Ovary (tissue), 9 donors: ENCODE data around the gene BRMS1. TPM values are rescaled to one million over a fixed set of nuclear protein-coding genes. Genes with fewer than 3 reads are reported as not detected.
"Not testable (repeated sequence)": the region's sequence is repeated elsewhere in the genome, so short reads cannot be mapped to it uniquely, and the experiment has no call there.

Experiments used
- DNase-seq, 5 donors: peaks; one replicate each; pipeline ENCODE4 v3.0.0-alpha.2; 2019 to 2020
- H3K27ac ChIP-seq, 2 donors: fragments of 200-600 bp; one replicate each; pipeline versions ENCODE4 v1.5.1 to v1.8.0; 2019 to 2022
- H3K27me3 ChIP-seq: fragments of 200-600 bp; one replicate; pipeline ENCODE4 v1.8.0; 2022
- H3K36me3 ChIP-seq: fragments of 200-600 bp; sonication (generic); one replicate; pipeline ENCODE4 v1.5.1; 2019
- H3K4me1 ChIP-seq: one replicate; pipeline ENCODE4 v1.8.1; 2013; ENCODE audit warnings: mild to moderate bottlenecking, moderate library complexity; ENCODE audit not compliant: insufficient read depth
- H3K4me3 ChIP-seq: fragments of 200-600 bp; sonication (generic); one replicate; pipeline ENCODE4 v1.5.1; 2017
- H3K9me3 ChIP-seq, 2 donors: fragments of 200-600 bp in 1 of 2; sonication (generic) in 1 of 2; one replicate each; pipeline versions ENCODE4 v1.5.1 to v1.8.1; 2013 to 2019; ENCODE audit warnings: mild to moderate bottlenecking in 1 of 2, moderate library complexity in 1 of 2
- EP300 ChIP-seq: sonication (generic); formaldehyde crosslinking; IDR thresholded peaks from one replicate; pipeline ENCODE4 v1.6.1; 2017; ENCODE audit warnings: antibody characterized with exemption
- POLR2A ChIP-seq: fragments of 450-650 bp; IDR thresholded peaks from one replicate; pipeline ENCODE4 v1.6.1; 2017; ENCODE audit warnings: antibody characterized with exemption, mild to moderate bottlenecking, moderate library complexity
- WGBS, 3 donors: extraction: QIAGEN DNeasy Blood & Tissue Kit in 1 of 3; methylation state at CpG; one replicate each; pipeline versions ENCODE4 v1.1.5 to v1.1.7; 2013 to 2017; 5-methylcytosine and 5-hydroxymethylcytosine counted together
- intact Hi-C, 4 donors: fragments of 100-400 bp; cut with DNase I; formaldehyde crosslinking; loops; one replicate each; pipeline versions ENCODE4 v1.11.0 to v1.15.1; 2022 to 2023
- polyA plus RNA-seq, 2 donors: library from polyadenylated mRNA; stranded (reverse); fragments of 200-250 nt in 1 of 2; fragments of 350-450 nt in 1 of 2; fragmentation: Illumina TruSeq in 1 of 2; extraction: RNeasy Lipid Tissue Mini Kit (QIAGEN cat#74804) in 1 of 2; gene quantifications; one replicate each; pipeline ENCODE4 v1.2.3, GENCODE V29; 2013 to 2014
- total RNA-seq, 7 donors: library from RNA; depleted of rRNA in 2 of 7; stranded (reverse); fragments of >200 nt in 2 of 7; fragmentation: NEBNext Ultra II Directional in 3 of 7; extraction: Animal tissue kit (Norgen Biotek cat#: 25700) in 3 of 7; gene quantifications; one replicate each; pipeline versions ENCODE4 v1.1.0 to v1.2.4, GENCODE V29; 2016 to 2023
- TF ChIP-seq, protein P1 (sequence below), 3 donors: fragments of 450-650 bp in 2 of 3; fragments of 200-600 bp in 1 of 3; IDR thresholded peaks; one replicate each; pipeline versions ENCODE4 v1.5.1 to v1.8.0; 2016 to 2022; ENCODE audit warnings: antibody characterized with exemption in 3 of 3, mild to moderate bottlenecking in 1 of 3
- donor health status: DM: no; HTN: no; CAD: no; lungs with moderate emphysema.
- donor health status: DM: no; HTN: no; CAD: no.
- donor health status: Bipolar disorder and iron deficiency.
- donor health status: DM: yes; HTN: yes; CAD: no.
- donor health status: DM: no; HTN: no; CAD: no.
- donor health status: DM: yes; HTN: yes; CAD: no.

Gene BRMS1
- total and polyA plus RNA-seq, 9 donors, result 17.5 to 32.2 (median 23.4) TPM

DNA sequence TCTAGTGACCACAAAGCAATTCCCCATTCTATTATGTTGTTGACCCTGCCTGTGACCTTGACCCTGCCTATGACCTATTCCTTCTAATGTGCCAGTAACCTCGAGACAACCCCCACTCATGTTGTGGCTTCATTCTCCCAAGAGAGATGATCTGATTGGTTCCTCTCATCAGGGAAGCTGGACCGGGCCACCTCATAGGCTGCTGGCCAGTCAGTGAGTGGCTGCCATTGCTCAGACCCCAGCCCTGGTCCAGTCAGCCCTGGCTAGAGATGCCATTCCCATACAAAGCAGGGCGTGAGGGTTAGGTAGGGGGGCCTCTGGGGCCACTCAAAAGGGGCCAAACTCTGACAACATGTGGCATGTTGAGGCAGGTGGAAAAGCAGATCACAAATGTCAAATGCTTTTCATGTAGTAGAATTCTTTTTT is 14.8 kb upstream of the BRMS1 start:
- WGBS, 3 donors, result 62 to 70% (median 69%) methylated on average over 3 of the region's 3 CpGs

DNA sequence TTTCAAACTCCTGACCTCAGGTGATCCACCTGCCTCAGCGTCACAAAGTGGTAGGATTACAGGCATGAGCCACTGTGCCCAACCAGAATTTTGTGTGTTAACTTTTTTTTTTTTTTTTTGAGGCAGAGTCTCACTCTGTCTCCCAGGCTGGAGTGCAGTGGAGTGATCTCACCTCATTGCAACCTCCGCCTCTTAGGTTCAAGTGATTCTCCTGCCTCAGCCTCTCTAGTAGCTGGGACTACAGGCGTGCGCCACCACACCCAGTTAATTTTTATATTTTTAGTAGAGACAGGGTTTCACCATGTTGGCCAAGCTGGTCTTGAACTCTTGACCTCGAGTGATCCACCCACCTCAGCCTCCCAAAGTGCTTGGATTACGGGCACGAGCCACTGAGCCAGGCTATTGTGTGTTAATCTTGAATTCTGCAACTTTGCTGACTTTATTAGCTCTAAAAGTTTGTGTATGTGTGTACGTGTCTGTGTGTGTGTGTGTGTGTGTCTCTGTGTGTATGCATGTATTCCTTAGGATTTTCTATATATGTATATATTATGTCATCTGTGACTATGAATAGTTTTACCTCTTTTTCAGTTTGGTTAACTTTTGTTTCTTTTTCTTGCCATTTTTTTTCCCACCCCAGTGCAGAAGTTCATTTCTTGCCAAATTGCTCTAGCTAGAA is 5.8 kb upstream of the BRMS1 start:
- H3K27ac ChIP-seq, H3K36me3 ChIP-seq, H3K9me3 ChIP-seq, intact Hi-C loops, H3K27me3 ChIP-seq, H3K4me3 ChIP-seq: not testable (repeated sequence)
- peak in 1 of 5 donors; percentile 18 for DNase-seq
- WGBS, 3 donors, result 85 to 89% (median 88%) methylated on average over 8 of the region's 8 CpGs
- peaks cover 11% of the 10 kb centered on the region for H3K4me1 ChIP-seq

More for the DNA sequence above, 14.8 kb upstream of the BRMS1 start:
- no peaks in the 10 kb centered on the region for H3K4me1 ChIP-seq
- H3K4me3 ChIP-seq, result no peak overlapping the region
- no peaks in the 10 kb centered on the region for H3K27me3 ChIP-seq
- no peaks in the 10 kb centered on the region for H3K36me3 ChIP-seq
- intact Hi-C loops, result no loop called here
- no peak for TF ChIP-seq POLR2A
- DNase-seq, result peak in 1 of 5 donors; percentile 17
- H3K9me3 ChIP-seq, result no peaks in the 10 kb centered on the region
- H3K27ac ChIP-seq, result no peak overlapping the region

DNA sequence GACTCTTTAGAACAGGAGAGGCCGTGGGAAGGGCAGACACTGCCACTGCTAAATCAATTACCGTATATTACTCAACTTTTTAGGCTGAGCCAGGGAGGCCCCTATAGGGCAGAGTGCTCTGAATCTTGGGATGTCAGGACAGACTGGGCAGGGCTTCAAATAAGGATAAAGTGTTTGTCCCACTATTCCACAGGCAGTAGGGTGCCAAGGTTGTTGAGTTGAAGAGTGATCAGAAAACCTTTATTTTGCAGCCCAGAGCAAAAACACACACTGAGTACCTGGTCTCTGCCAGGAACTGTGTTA is 4.1 kb upstream of the BRMS1 start:
- no peak overlapping the region for H3K4me3 ChIP-seq
- H3K27me3 ChIP-seq, result no peaks in the 10 kb centered on the region
- H3K9me3 ChIP-seq, result no peaks in the 10 kb centered on the region
- TF ChIP-seq, protein P1, sequence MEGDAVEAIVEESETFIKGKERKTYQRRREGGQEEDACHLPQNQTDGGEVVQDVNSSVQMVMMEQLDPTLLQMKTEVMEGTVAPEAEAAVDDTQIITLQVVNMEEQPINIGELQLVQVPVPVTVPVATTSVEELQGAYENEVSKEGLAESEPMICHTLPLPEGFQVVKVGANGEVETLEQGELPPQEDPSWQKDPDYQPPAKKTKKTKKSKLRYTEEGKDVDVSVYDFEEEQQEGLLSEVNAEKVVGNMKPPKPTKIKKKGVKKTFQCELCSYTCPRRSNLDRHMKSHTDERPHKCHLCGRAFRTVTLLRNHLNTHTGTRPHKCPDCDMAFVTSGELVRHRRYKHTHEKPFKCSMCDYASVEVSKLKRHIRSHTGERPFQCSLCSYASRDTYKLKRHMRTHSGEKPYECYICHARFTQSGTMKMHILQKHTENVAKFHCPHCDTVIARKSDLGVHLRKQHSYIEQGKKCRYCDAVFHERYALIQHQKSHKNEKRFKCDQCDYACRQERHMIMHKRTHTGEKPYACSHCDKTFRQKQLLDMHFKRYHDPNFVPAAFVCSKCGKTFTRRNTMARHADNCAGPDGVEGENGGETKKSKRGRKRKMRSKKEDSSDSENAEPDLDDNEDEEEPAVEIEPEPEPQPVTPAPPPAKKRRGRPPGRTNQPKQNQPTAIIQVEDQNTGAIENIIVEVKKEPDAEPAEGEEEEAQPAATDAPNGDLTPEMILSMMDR (IDR thresholded peaks at IDR 0.05), result no peak
- TF ChIP-seq POLR2A (no peak), EP300 (no peak)
- DNase-seq, result no peak
- WGBS, 3 donors, result 70 to 77% (median 77%) methylated on average over 2 of the region's 2 CpGs
- no peak overlapping the region for H3K27ac ChIP-seq
- peaks cover 12% of the 10 kb centered on the region for H3K4me1 ChIP-seq
- no peaks in the 10 kb centered on the region for H3K36me3 ChIP-seq
- intact Hi-C loops, result no loop called here

DNA sequence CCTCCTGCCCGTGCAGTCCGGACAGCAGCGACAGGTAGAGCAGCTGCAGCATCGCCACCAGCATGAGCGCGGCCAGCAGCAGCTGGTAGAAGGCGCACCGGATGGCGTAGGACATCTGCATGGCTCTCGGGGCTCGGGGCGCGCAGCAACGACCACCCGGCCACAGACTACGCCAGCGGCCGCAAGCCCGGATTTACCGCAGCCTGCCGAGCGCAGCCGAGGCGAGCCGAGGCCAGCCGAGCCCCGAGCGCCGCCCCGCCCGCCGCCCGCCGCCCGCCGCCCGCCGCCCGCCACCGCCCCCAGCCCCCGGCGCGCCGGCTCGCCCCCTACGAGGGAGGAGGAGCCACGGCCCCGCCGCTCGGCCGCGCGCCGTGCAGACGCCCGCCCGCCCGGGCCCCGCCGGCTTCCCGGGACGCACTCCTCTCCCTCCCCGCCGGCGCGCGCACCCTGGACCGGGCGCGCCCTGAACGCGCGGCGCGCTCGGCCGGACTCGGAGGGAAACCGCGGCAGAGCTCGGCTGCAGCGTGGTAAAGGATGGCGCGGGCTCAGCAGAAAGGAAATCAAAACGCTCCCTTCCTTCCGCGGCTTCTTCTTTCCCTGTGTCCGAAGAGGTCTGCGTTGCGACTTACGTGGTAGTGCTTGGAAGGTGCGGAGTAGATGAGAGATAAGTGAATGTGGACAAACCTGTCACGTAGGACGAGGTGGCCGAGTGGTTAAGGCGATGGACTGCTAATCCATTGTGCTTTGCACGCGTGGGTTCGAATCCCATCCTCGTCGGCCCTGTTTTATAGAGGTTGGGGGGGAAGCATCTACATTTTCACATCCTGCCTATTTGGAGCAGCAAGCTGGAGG is 2.7 kb upstream of the BRMS1 start, which contains the start of gene B4GAT1:
B4GAT1 (minus strand) TSS at position 205 of the 852 bp plus-strand sequence; CDS start at position 121, 84 bp downstream.
- no peaks in the 10 kb centered on the region for H3K27me3 ChIP-seq
- H3K4me1 ChIP-seq, result peaks cover 12% of the 10 kb centered on the region
- 0 to 1% (median 0%) methylated on average over 53 to 97 of the region's 101 CpGs for WGBS, 3 donors
- no peaks in the 10 kb centered on the region for H3K36me3 ChIP-seq
- H3K9me3 ChIP-seq, result no peaks in the 10 kb centered on the region
- TF ChIP-seq EP300 (no peak), POLR2A (peak; percentile 36)
- TF ChIP-seq, protein P1 (IDR thresholded peaks at IDR 0.05), result no peak
- H3K4me3 ChIP-seq, result peak within 1 kb of the TSS; percentile 97
- H3K27ac ChIP-seq, result peak within 1 kb of the TSS; percentile 91
- peak; percentile 85 to 93 (median 90) for DNase-seq
- intact Hi-C loops, result no loop called here

DNA sequence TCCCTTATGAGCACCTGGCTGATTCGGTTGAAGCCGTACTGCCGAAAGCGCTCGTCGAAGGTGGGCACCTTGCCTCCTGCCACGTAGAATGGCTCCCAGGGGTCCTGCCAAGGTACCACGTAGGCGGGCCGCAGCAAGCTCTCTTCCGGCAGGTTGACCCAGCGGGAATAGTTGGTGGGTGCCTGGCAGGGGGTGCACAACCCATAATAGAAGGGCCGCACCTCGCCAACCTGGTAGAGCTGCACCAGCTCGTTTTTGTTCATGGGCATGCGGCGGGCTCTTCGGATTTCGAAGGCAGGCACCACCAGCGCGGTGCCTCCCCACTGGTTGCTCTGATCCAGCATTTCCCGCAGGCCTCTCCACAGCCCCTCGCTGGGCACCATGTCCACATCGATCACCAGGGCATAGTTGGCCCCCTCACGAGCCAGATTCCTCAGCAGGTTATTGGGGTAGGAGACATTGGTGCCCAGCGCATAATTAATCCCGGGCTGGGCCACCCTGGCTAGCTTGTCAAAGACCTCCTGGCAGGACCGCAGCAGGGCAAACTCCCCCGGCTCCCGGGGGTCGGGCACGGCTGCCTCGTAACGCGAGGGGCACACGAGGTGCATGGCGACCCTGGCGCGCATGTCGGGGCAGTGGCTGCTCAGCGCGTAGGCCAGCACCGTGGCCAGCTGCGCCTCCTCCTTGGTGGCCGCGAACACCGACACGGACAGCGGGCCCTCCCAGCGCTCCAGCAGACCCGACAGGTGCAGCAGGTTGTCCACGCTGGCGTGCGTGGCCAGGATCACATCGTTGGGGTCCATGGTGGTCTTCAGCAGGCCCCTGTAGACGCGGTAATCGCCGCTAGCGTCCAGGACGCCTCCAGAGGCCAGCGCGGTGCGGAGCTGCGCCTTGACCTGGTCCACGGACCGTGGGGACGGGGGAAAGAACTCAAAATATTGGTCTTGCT is 1.8 kb upstream of the BRMS1 start:
- Histone ChIP-seq H3K36me3 (no peaks in the 10 kb centered on the region), H3K4me3 (peak overlapping the region; percentile 97), H3K4me1 (peaks cover 12% of the 10 kb centered on the region), H3K27me3 (no peaks in the 10 kb centered on the region), H3K9me3 (no peaks in the 10 kb centered on the region), H3K27ac (peak overlapping the region; percentile 52 to 86)
- TF ChIP-seq EP300, result no peak
- no peak for TF ChIP-seq POLR2A
- TF ChIP-seq, protein P1 (IDR thresholded peaks at IDR 0.05), result no peak
- DNase-seq, result peak in 2 of 5 donors; percentile 51 to 53
- 24 to 32% (median 30%) methylated on average over 58 to 68 of the region's 68 CpGs for WGBS, 3 donors
- intact Hi-C loops, result no loop called here
